Inflammatory macrophage treated with lipopolysaccharide for 1 hour (primary cell): Measurements from ENCODE around the gene NCOA7.
"Not testable (repeated sequence)": the region's sequence is repeated elsewhere in the genome, so short reads cannot be mapped to it uniquely, and the experiment has no call there.

Experiments used
- DNase-seq, 2 donors: peaks; one replicate each; pipeline ENCODE4 v3.0.0-alpha.2; 2020 to 2022

NCOA7 gene

DNA sequence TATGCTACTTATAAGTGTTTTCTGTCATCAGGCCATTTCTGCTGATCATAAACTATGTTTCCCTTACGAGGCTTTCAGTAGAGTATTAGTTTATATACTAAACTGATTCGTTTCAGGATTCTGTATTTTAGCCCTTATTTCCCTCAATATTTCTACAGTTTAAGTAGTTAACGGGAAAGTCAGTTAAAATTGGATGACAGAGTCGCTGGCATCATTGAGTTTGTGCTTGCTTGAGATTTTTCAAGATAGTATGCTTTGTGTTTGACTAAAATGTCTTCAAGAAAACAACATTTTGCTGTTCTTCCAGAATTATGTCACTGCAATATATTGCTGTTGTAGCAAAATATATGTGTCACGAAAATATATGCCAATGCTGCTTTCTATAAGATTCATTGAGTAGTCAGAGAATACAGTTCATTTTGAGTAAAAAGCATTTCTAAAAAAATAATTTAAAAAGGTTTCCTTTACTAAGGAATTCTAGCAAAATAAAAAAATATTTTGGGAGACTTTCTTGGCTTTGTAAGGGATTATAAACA, 51.4 kb downstream of the NCOA7 start:
- DNase-seq: no peak

DNA sequence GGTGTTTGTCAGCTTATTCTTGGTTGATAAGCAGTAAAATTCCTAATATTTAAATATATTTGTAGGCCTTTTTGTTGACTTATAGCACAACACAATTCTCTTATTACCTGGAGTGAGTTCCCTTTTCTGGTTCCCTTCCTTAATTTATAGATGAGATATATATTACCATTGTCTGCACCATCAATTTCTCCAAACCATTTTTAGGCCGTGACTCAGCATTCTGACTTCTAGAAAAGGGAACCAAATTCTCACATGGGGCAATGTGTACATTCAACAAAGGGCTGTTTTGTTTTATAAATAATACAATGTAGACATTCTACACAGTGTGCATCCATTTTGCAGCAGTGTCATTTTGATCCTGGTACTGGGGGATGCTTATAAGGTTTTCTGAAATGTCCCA, 52.8 kb downstream of the NCOA7 start:
- peak; percentile 71 to 77 for DNase-seq

DNA sequence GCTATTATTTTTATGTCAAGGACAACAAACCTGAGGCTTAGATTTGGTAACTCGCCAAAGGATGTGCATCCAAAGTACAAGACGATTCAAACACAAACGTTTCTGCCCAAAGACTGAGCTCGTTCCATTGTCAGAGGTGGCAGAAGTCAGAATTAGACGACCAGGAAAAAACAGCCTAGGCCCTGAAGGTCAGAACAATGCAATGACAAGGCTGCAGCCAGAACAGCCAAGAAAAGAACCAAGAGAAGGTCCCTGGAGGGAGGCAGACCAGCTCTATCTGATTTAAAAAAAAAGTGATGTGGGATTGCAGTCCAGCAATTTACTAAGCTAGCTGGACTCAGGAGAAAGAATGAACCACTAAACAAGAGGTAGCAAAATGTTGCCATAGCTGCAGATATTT, 54.2 kb downstream of the NCOA7 start:
- no peak for DNase-seq

DNA sequence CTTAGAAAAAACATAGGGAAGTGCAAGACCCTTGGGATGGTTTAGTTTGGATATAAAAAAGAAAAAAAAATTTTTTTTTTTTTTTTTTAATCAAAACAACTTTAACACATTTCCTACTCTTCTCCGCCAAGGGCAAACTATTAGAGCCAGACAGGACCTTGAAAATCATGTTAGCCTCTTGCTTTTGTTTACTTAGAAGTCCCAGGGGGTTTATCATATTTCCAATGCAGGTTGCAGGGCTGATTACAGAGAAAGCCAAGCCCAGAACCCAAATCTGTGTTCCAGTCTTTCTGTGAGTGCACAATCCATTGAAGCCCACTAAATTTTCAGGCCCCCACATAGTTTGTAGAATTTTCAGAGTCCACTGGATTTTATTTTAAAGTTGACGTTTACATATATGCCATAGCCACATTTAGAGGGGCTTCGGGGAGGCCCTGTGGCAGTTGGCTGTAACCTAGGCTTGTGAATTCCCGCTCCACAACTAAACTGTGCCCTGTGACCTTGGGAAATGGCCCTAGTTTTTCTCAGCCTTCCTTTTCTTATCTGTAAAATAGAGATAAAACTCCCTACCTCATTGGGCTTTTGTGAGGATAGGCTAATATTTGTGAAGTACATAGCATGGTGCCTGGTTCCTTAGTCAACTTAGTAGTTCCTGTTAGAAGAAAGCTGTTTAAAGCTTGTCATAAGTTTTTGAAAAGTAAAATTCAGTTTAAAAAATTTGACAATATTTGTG, 55.7 kb downstream of the NCOA7 start:
- DNase-seq: no peak

DNA sequence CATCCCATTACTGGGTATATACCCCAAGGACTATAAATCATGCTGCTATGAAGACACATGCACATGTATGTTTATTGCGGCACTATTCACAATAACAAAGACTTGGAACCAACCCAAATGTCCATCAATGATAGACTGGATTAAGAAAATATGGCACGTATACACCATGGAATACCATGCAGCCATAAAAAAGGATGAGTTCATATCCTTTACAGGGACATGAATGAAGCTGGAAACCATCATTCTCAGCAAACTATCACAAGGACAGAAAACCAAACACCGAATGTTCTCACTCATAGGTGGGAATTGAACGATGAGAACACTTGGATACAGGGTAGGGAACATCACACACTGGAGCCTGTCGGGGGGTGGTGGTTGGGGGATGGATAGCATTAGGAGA, 57.5 kb downstream of the NCOA7 start:
- not testable (repeated sequence) for DNase-seq

DNA sequence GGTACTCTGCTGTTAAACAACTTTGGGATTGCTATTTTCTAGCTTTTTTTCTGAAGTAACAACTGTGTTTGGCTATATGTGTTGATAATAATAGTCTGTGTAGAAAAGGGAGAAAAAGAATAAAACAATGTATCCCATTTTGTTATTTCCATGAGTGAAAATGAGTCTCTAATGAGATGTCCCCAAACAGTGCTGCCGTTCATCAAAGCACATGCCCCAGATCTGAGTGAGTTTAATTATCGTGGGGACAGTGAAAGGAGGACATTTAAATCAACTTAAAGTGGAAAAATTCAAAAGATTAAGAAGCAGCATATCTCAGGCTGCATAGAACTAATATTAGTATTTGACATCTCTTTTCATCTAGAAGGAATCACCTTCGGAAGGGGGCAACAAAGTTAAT, 59.6 kb downstream of the NCOA7 start:
- DNase-seq: no peak

DNA sequence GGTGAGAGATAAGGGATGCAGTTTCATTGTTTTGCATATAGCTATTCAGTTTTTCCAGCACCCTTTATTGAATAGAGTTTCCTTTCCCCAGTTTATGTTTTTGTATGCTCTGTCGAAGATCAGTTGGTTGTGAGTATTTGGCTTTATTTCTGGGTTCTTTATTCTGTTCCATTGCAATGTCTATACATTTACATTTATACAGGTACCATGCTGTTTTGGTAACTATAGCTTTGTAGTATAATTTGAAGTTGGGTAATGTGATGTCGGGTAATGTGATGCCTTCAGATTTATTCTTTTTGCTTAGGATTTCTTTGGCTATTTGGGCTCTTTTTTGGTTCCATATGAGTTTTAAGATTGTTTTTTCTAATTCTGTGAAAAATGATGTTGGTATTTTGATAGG, 61.8 kb downstream of the NCOA7 start:
- no peak for DNase-seq

DNA sequence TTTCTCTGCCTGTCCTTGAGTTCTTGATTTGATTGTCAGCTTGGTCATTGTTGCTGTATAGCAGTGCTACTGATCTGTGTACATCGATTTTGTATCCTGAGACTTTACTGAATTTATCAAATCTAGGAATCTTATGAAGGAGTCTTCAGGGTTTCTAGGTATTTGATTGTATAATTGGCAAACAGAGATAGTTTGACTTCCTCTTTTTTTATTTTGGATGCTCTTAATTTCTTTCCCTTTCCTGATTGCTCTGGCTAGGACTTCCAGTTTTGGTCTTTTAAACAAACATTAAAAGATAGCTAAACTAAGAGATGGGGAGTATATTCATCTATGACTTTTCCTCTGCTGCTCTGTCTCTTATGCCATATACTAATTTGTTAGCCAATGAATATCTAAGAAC, 62.4 kb downstream of the NCOA7 start:
- no peak for DNase-seq

DNA sequence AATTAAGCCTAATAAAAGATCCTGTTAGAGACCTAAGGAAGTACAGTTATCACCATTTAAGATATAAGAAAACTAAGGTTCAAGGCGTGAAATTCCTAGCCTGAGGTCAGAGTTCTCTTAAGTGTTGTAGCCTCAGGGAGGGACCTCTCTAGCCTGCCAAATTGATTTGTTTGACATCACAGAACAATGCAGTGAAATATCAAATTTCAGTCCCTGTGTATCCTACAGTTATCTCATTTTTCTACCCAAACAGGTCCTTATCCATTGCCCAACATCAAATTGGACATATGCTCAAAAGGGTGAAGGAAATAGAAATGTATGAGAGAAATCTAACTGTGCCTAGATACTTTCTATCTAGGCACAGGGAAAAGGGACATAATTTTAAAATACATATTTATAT, 63.0 kb downstream of the NCOA7 start:
- DNase-seq: no peak

DNA sequence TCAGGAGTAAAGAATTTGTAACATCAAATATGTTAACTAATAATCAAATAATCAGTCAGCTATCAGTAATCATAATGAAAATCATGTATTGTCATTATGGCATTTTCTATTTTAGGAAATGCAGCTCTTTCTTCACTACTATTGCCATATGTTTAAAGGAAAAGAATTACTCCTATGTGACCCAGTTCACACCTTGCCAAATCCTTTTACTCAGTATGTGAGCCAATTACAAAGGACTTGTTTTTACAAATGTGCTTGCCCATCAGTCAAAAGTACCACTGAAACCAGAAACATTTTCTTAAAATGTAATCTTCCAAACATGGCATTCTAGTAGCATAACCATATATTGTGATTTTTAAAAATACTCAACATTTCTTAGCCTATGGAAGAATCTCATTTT, 63.6 kb downstream of the NCOA7 start:
- no peak for DNase-seq

DNA sequence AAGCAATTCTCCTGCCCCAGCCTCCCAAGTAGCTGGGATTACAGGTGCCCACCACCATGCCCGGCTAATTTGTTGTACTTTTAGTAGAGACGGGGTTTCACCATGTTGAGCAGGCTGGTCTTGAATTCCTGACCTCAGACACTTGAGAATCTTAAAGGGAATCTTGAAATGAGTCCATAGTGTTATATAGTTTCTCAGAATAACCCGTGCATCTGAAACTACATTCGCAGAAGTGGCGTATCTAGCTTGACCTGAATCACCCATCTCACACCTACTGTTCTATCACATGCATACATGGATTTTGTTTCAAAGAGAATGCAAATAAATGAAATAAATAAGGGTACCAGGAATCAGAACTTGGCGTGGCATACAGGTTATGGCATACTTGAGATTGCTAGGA, 65.0 kb downstream of the NCOA7 start:
- DNase-seq: no peak

DNA sequence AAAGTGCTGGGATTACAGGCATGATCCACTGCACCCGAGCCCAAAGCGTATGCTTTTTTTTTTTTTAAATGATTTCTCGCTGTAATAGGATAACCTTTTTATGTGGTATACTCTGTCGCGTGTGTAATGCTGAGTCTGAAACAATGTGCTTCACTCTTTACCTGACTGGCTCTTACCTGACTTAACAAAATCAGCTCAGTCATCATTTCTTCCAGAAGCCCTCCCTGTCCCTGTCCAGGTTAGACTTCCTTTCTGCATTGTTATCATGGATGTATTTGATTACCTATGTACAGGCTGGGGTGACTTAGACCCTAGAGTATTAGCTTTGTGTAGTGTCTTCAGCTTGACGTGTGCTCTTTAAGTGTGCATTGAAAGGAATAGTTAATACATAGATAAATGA, 67.1 kb downstream of the NCOA7 start:
- no peak for DNase-seq

DNA sequence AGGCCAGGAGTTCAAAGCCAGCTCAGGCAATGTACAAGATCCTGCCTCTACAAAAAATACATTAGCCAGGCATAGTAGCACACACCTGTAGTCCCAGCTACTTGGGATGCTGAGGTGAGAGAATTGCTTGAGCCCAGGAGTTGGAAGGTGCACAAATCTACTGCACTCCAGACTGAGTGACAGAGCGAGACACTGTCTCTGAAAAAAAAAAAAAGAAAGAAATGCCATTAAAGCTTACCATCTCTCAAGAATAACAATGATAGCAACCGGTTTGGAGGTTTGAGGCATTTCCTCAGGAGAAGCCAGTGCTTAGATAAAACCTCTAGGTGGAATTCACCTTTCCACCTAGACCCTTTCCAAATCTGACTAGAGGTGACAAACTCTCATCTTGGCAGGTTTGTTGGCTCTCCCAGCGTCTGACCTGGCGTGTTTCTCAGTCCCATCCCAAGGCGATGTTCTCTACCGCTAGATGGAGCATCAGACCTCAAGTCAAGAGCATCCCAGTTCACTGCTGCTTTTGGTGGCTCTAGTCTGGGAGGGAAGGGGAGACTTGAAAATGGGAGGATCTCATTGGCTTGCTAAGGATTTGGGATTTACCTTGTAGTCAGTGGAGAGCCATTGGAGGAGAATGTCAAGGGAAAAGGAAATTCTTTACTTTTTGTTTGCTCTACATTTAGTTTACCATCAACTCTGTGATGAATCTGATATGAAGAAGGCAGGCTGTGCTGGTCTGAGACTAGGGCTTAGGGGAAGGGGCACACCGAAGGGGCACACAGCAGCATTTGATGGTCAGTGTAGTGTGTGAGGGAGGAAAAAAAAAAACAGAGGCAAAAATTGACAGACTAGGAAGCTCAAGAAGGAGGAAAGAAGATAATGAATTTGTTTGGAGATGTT, 67.9 kb downstream of the NCOA7 start:
- DNase-seq: peak; percentile 18 to 51

DNA sequence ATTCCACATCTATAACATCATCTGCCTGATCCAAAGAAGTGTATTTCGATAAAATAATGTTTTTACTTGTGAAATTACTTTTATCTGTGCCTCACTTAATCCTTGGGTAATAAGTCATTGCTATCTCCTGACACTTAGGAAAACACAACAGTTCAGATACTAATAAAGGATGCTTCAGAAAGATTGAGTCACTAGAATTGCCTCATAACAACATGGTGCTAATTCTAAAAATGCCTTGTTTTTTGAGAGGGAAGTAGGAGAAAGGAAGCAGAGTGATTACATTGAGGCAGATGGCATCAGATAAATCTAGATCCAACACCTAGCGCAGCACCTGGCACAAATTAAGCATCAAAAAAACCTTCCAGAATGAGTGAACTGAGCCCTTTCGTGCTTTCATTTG, 69.0 kb downstream of the NCOA7 start:
- DNase-seq: peak; percentile 63 to 65

DNA sequence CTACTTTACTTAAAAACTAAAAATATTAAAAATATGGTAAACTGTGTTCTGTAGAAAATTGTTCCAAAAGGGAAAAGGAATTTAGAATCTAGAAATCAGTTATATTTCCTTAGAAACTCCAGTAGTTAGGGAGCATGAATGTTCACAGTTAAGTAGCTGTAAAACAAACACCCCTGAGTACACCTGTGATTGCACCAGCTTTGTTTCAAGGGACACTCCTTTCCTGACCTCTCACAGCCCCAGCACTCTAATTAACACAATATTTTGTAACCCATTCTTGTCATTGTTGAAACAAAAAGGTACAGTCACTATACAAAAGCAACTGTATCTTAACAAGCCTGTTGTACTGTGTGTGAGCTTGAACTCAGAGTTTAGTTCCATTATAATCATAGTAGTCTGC, 72.3 kb downstream of the NCOA7 start:
- no peak for DNase-seq

DNA sequence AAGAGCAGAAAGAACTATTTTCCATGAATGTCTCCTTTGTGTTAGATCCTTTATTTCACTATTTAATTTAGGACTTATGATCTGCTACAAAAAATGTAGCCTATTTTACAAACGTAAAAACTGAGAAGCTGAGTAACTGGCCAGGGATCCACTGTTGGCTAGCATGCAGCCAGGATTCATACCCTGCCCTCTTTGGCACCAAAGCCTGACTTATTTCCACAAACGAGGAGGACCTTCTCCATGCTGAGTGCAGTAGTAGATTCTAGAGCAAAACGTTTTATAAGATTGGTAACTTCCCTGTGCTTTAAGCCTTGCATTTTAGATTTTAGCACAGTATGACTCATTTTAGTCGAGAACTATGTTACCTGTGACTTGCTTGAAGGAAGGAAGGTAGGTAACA, 74.3 kb downstream of the NCOA7 start:
- no peak for DNase-seq

DNA sequence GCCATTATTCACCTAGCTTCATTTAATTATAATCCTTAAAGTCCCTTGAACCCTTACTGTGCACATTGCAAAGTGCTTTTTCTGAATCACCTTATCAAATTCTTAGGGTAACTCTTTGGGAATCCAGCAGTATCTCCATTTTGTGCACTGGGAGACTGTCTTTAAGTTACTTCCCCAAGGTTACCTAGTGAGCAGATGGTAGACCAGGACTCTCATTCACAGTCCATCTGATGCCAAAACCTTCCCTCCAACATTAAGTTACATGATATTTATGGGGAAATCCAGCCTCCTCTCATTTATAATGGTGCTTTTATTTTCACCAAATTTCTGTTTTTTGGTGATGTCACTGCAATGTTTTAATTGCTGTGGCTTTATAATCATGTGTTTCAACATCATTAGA, 75.7 kb downstream of the NCOA7 start:
- DNase-seq: no peak

DNA sequence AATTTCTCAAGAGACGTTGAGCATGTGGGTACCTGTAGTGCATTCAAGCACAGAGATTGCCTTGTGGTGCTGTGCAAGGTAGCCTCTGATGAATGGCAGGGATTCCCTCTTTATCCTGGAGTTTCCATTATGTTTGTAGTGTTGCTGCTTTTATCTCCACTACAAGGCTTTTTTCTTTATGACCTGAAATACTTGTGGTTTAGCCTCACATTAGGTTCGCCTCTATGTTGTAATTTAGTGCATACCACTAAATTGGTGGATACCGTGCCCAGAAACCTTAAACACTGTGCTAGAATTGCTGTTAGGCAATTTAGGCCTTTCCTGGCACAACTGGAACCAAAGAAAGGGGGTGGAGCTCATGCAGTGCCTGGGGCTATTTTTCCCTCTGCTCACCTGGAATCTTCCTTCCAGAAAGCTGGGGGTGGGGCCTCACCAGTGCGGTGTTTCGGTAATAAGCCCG, 76.8 kb downstream of the NCOA7 start:
- peak in 1 of 2 donors; percentile 3 for DNase-seq

DNA sequence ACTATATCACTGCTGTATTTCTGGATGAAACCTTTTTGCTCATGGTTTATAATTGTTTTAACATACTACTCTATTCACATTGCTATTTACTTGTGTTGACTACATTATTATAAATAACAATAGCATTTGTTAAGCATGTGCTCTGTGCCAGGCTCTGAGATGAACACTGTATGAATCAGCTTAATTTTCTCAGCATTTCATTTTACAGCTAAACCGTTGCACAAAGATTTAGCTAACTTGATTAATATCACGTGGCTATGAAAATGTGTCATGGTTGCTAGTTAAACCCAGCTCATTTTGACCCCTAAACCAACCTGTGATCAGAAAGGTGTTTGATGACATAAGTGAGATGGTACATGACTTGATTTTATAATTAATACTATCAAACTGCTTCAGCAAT, 77.5 kb downstream of the NCOA7 start:
- DNase-seq: no peak

DNA sequence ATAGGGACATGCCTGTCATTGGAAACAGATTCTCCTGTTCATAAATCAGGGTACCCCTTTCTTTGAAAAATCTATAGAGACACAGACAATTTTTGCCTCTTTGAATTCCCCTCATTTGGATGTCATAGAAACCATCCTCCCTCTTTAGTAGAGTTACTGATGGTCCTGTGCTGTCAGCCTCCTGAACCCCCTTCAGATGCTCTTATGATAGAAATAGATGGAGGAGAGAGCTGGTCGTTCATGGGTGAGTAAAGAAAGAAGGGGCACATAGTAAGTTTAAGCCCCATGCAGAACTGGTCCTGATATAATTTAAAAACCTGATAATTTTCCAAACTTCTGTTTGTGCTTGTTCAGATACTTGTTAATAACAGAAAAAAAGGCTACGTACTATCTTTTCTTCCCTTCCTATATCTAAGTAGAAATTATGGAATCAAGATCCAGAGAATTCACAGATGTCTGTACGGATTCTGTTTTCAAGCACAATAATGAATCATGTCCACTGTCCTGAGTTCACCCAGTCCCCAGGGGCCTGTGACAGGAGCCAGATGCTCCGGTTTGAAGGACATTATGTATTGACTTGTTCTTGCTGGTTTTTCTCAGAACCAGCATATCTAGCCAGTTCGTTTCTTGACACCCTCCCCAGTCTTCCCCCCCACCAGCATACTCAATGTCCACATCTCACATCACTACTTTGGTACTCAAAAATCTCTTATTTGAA, 78.1 kb downstream of the NCOA7 start:
- no peak for DNase-seq

DNA sequence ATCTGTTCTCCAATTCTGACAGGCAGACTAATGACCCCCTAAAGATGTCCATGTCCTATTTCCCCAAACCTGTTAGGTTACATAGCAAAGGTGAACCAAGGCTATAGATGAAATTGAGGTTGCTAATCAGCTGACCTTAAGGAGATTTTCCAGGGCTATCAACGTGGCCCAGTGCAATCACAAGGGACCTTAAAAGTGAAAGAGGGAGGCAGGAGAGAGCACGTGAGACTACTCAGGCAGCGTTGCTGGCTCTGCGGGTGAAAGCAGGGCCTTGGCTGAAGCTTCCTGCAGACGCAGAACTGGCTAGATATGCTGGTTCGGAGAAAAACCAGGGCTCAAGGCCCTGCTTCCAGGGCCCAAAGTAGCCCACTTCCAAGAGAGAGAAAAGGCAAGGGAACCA, 78.7 kb downstream of the NCOA7 start:
- DNase-seq: no peak

DNA sequence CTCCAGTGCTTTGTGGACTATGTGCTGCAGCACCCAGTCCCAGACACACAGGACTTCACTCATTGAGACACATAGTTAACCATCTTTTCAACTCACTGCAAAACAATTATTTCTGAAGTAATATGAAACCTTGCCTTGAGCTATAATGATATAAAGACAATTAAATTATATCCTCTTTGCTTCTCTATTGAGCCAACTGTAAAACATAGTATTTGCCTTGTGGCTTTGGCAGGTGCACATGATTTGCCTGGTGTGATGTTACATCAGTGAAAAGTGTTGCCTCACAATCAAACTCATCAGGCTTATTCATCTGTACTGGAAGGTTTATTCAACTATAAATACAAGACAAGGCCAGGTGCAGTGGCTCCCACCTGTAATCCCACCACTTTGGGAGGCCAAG, 80.6 kb downstream of the NCOA7 start:
- DNase-seq: no peak

DNA sequence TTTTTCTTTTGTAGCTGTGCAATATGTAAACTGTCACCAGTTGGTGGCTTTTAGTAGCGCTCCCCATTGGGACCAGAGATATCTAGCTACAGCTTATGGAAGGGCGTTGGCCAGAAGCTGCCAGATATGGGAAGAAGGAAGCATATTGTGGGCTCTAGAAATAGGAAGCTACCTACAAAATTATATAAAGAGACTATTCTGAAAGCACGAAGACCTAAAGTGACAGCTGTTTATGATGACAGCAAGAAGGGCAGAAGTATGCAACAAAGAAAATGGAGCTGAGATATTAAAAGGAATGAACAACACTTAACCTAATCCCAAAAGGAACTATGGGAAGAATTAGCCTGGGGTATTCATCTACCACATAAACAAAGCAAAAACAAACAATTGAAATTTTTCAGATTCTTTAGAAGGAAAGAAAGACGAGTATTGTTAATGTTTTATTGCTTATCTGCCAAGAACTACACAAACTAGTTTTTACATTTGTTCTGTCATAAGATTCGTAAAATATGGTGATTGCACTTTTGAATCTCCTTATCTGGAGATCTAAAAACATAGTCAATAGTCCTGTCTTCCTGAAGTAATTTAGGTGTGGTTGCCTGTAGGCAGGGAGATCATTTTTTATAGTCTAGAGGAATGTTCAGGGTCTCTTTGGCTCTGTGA, 81.6 kb downstream of the NCOA7 start:
- DNase-seq: no peak
